OCI-LY7 (cell line): ENCODE results near the gene FAM193A.

Experiments used
- EZH2phosphoT487 ChIP-seq: fragments of 200-600 bp; sonication (generic); IDR thresholded peaks from 2 replicates; pipeline ENCODE4 v1.6.1; 2018; ENCODE audit warnings: low read depth, borderline replicate concordance, mild to moderate bottlenecking, mixed run types, antibody characterized with exemption, low read length, moderate library complexity, mixed read lengths
- TF ChIP-seq, protein P1 (sequence below): fragments of 200-600 bp; sonication (generic); conservative IDR thresholded peaks from 2 replicates; pipeline ENCODE4 v1.5.1; 2014; ENCODE audit warnings: mild to moderate bottlenecking, antibody characterized with exemption, low read length, moderate library complexity, mixed read lengths

DNA sequence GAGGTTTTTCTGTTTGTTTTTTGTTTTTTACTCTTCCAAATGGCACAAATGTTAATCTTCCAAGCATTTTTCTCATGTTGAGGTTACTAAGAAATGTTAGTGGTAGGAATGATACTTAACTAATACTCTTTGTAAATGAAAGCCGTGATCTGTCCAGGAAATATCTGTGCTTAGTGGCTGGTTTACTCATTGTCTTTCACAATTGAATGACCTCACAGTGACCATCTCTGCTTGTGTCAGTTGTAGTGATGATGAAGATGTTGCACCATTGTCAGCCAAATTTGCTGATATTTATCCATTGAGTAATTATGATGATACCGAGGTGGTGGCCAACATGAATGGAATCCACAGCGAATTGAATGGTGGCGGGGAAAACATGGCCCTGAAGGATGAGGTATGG is 126.2 kb downstream of the FAM193A start:
- TF ChIP-seq, protein P1, sequence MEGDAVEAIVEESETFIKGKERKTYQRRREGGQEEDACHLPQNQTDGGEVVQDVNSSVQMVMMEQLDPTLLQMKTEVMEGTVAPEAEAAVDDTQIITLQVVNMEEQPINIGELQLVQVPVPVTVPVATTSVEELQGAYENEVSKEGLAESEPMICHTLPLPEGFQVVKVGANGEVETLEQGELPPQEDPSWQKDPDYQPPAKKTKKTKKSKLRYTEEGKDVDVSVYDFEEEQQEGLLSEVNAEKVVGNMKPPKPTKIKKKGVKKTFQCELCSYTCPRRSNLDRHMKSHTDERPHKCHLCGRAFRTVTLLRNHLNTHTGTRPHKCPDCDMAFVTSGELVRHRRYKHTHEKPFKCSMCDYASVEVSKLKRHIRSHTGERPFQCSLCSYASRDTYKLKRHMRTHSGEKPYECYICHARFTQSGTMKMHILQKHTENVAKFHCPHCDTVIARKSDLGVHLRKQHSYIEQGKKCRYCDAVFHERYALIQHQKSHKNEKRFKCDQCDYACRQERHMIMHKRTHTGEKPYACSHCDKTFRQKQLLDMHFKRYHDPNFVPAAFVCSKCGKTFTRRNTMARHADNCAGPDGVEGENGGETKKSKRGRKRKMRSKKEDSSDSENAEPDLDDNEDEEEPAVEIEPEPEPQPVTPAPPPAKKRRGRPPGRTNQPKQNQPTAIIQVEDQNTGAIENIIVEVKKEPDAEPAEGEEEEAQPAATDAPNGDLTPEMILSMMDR = no peak
- no peak for TF ChIP-seq EZH2phosphoT487
